Ovary (tissue), 9 donors: ENCODE data around the gene CTNNA3. TPM values are rescaled to one million over a fixed set of nuclear protein-coding genes. Genes with fewer than 3 reads are reported as not detected.
A peak's percentile ranks its signal among the peaks of the same experiment; 100 is the strongest.
"Not testable (repeated sequence)": the region's sequence is repeated elsewhere in the genome, so short reads cannot be mapped to it uniquely, and the experiment has no call there.

Experiments used
- DNase-seq, 5 donors: peaks; one replicate each; pipeline ENCODE4 v3.0.0-alpha.2; 2019 to 2020
- H3K27ac ChIP-seq, 2 donors: fragments of 200-600 bp; one replicate each; pipeline versions ENCODE4 v1.5.1 to v1.8.0; 2019 to 2022
- H3K27me3 ChIP-seq: fragments of 200-600 bp; one replicate; pipeline ENCODE4 v1.8.0; 2022
- H3K36me3 ChIP-seq: fragments of 200-600 bp; sonication (generic); one replicate; pipeline ENCODE4 v1.5.1; 2019
- H3K4me1 ChIP-seq: one replicate; pipeline ENCODE4 v1.8.1; 2013; ENCODE audit warnings: mild to moderate bottlenecking, moderate library complexity; ENCODE audit not compliant: insufficient read depth
- H3K4me3 ChIP-seq: fragments of 200-600 bp; sonication (generic); one replicate; pipeline ENCODE4 v1.5.1; 2017
- H3K9me3 ChIP-seq, 2 donors: fragments of 200-600 bp in 1 of 2; sonication (generic) in 1 of 2; one replicate each; pipeline versions ENCODE4 v1.5.1 to v1.8.1; 2013 to 2019; ENCODE audit warnings: mild to moderate bottlenecking in 1 of 2, moderate library complexity in 1 of 2
- CTCF ChIP-seq, 3 donors: fragments of 450-650 bp in 2 of 3; fragments of 200-600 bp in 1 of 3; IDR thresholded peaks; one replicate each; pipeline versions ENCODE4 v1.5.1 to v1.8.0; 2016 to 2022; ENCODE audit warnings: antibody characterized with exemption in 3 of 3, mild to moderate bottlenecking in 1 of 3
- EP300 ChIP-seq: sonication (generic); formaldehyde crosslinking; IDR thresholded peaks from one replicate; pipeline ENCODE4 v1.6.1; 2017; ENCODE audit warnings: antibody characterized with exemption
- POLR2A ChIP-seq: fragments of 450-650 bp; IDR thresholded peaks from one replicate; pipeline ENCODE4 v1.6.1; 2017; ENCODE audit warnings: antibody characterized with exemption, mild to moderate bottlenecking, moderate library complexity
- WGBS, 3 donors: extraction: QIAGEN DNeasy Blood & Tissue Kit in 1 of 3; methylation state at CpG; one replicate each; pipeline versions ENCODE4 v1.1.5 to v1.1.7; 2013 to 2017; 5-methylcytosine and 5-hydroxymethylcytosine counted together
- intact Hi-C, 4 donors: fragments of 100-400 bp; cut with DNase I; formaldehyde crosslinking; loops; one replicate each; pipeline versions ENCODE4 v1.11.0 to v1.15.1; 2022 to 2023
- polyA plus RNA-seq, 2 donors: library from polyadenylated mRNA; stranded (reverse); fragments of 200-250 nt in 1 of 2; fragments of 350-450 nt in 1 of 2; fragmentation: Illumina TruSeq in 1 of 2; extraction: RNeasy Lipid Tissue Mini Kit (QIAGEN cat#74804) in 1 of 2; gene quantifications; one replicate each; pipeline ENCODE4 v1.2.3, GENCODE V29; 2013 to 2014
- total RNA-seq, 7 donors: library from RNA; depleted of rRNA in 2 of 7; stranded (reverse); fragments of >200 nt in 2 of 7; fragmentation: NEBNext Ultra II Directional in 3 of 7; extraction: Animal tissue kit (Norgen Biotek cat#: 25700) in 3 of 7; gene quantifications; one replicate each; pipeline versions ENCODE4 v1.1.0 to v1.2.4, GENCODE V29; 2016 to 2023
- donor health status: DM: no; HTN: no; CAD: no; lungs with moderate emphysema.
- donor health status: DM: no; HTN: no; CAD: no.
- donor health status: Bipolar disorder and iron deficiency.
- donor health status: DM: yes; HTN: yes; CAD: no.
- donor health status: DM: no; HTN: no; CAD: no.
- donor health status: DM: yes; HTN: yes; CAD: no.

The CTNNA3 gene
- total and polyA plus RNA-seq, 9 donors: 1.9 to 9.7 (median 4.0) TPM

- intact Hi-C loops: no loop called here
- DNase-seq: no peak
These were observed 454.5 kb downstream of the CTNNA3 start for GRCh38 chr10:67241451-67241850.

GRCh38 chr10:67239864-67240497 is 456.0 kb downstream of the CTNNA3 start:
- Histone ChIP-seq H3K4me3 (no peak overlapping the region), H3K36me3 (no peaks in the 10 kb centered on the region), H3K9me3 (no peaks in the 10 kb centered on the region), H3K27me3 (no peaks in the 10 kb centered on the region), H3K27ac (no peak overlapping the region), H3K4me1 (no peaks in the 10 kb centered on the region)
- WGBS, 3 donors: 63 to 66% (median 64%) methylated on average over 2 of the region's 2 CpGs
- no peak for DNase-seq
- TF ChIP-seq CTCF (IDR thresholded peaks at IDR 0.05) (no peak), EP300 (no peak)
- intact Hi-C loops: no loop called here

More at GRCh38 chr10:67241451-67241850, 454.5 kb downstream of the CTNNA3 start:
- WGBS, 3 donors: 2 to 52% (median 8%) methylated on average over 1 of the region's 1 CpG
- Histone ChIP-seq H3K27ac (no peak overlapping the region), H3K4me1 (no peaks in the 10 kb centered on the region), H3K9me3 (no peaks in the 10 kb centered on the region), H3K4me3 (no peak overlapping the region), H3K36me3 (no peaks in the 10 kb centered on the region), H3K27me3 (no peaks in the 10 kb centered on the region)
- TF ChIP-seq POLR2A: no peak
- no peak for TF ChIP-seq CTCF (IDR thresholded peaks at IDR 0.05)
- no peak for TF ChIP-seq EP300

GRCh38 chr10:67230680-67231500 is 465.1 kb downstream of the CTNNA3 start:
- H3K4me1 ChIP-seq, H3K36me3 ChIP-seq, H3K4me3 ChIP-seq, H3K27me3 ChIP-seq, H3K9me3 ChIP-seq, intact Hi-C loops, H3K27ac ChIP-seq: not testable (repeated sequence)
- WGBS, 3 donors: 22 to 47% (median 26%) methylated on average over 25 to 29 of the region's 29 CpGs
- peak in 1 of 5 donors; percentile 13 for DNase-seq

- no peak overlapping the region for H3K27ac ChIP-seq
- intact Hi-C loops: no loop called here
- no peak overlapping the region for H3K4me3 ChIP-seq
- no peaks in the 10 kb centered on the region for H3K27me3 ChIP-seq
- TF ChIP-seq POLR2A (no peak), CTCF (IDR thresholded peaks at IDR 0.05) (no peak), EP300 (no peak)
- peaks cover 0 to 6% of the 10 kb centered on the region in 2 donors for H3K9me3 ChIP-seq
- WGBS, 3 donors: 93 to 96% (median 93%) methylated on average over 4 of the region's 4 CpGs
- no peaks in the 10 kb centered on the region for H3K36me3 ChIP-seq
- no peak for DNase-seq
- H3K4me1 ChIP-seq: no peaks in the 10 kb centered on the region
These were observed 470.8 kb downstream of the CTNNA3 start for GRCh38 chr10:67225226-67225625.

GRCh38 chr10:67224553-67224952 is 471.4 kb downstream of the CTNNA3 start:
- no peak for TF ChIP-seq POLR2A
- no peak for TF ChIP-seq CTCF (IDR thresholded peaks at IDR 0.05)
- TF ChIP-seq EP300: no peak
- H3K36me3 ChIP-seq: no peaks in the 10 kb centered on the region
- H3K4me1 ChIP-seq: no peaks in the 10 kb centered on the region
- H3K4me3 ChIP-seq: no peak overlapping the region
- WGBS, 3 donors: 89 to 93% (median 92%) methylated on average over 5 of the region's 5 CpGs
- H3K27ac ChIP-seq: no peak overlapping the region
- DNase-seq: no peak
- intact Hi-C loops: no loop called here
- no peaks in the 10 kb centered on the region for H3K27me3 ChIP-seq
- peaks cover 0 to 6% of the 10 kb centered on the region in 2 donors for H3K9me3 ChIP-seq
